Measurements from ENCODE around the gene TTC19.

- no peak for TF ChIP-seq YY1 (IDR thresholded peaks at IDR 0.05; ENCODE audit: low read depth)
- no peak for TF ChIP-seq EP300 (IDR thresholded peaks at IDR 0.05; ENCODE audit: borderline replicate concordance)
- no peak for TF ChIP-seq REST (IDR thresholded peaks at IDR 0.05; ENCODE audit: low read depth)
- no peak for TF ChIP-seq RAD21 (IDR thresholded peaks at IDR 0.05; ENCODE audit: low read depth)
- TF ChIP-seq TAF1 (IDR thresholded peaks at IDR 0.05; ENCODE audit: low read depth), result no peak
- no peak for TF ChIP-seq FOXM1 (IDR thresholded peaks at IDR 0.05; ENCODE audit: borderline replicate concordance, low read depth)
- no peak for TF ChIP-seq USF1 (IDR thresholded peaks at IDR 0.05)
Measured at GRCh38 chr17:16068323-16068722, 68.7 kb downstream of the TTC19 start.
